ENCODE results near the gene TRIM10.
"Not testable (repeated sequence)": the region's sequence is repeated elsewhere in the genome, so short reads cannot be mapped to it uniquely, and the experiment has no call there.

Gene TRIM10

GRCh38 chr6:30171677-30172471, 10.9 kb upstream of the TRIM10 start:
- DNase-seq = no peak

- peak; percentile 47 for DNase-seq
These were observed 8.9 kb upstream of the TRIM10 start for GRCh38 chr6:30169658-30170614.

GRCh38 chr6:30168741-30169140, 7.7 kb upstream of the TRIM10 start:
- no peak for DNase-seq

- no peak for DNase-seq
These were observed 6.1 kb upstream of the TRIM10 start for GRCh38 chr6:30167101-30167500.

GRCh38 chr6:30165238-30165637, 4.2 kb upstream of the TRIM10 start:
- DNase-seq = not testable (repeated sequence)

- no peak for DNase-seq
These were observed 3.7 kb upstream of the TRIM10 start for GRCh38 chr6:30164714-30165113.

- DNase-seq = no peak
These were observed 3.1 kb upstream of the TRIM10 start for GRCh38 chr6:30163918-30164654.

GRCh38 chr6:30163090-30163917, 2.3 kb upstream of the TRIM10 start, which contains the start of gene TRIM15:
TSS of gene TRIM15 (plus strand) at chr6:30163546. CDS start at chr6:30163685, 139 bp downstream.
- DNase-seq = no peak

- DNase-seq = no peak
These were observed 1.5 kb upstream of the TRIM10 start for GRCh38 chr6:30162265-30163089.

GRCh38 chr6:30160008-30160784, 815 bp downstream of the TRIM10 start:
- DNase-seq = no peak

- DNase-seq = no peak
These were observed 2.5 kb downstream of the TRIM10 start for GRCh38 chr6:30158475-30159040.

GRCh38 chr6:30157999-30158398, 3.0 kb downstream of the TRIM10 start:
- DNase-seq = no peak

- no peak for DNase-seq
These were observed 3.4 kb downstream of the TRIM10 start for GRCh38 chr6:30157581-30157980.

- DNase-seq = no peak
These were observed 4.2 kb downstream of the TRIM10 start for GRCh38 chr6:30156774-30157173.

GRCh38 chr6:30156262-30156599, 4.8 kb downstream of the TRIM10 start:
- DNase-seq = no peak

GRCh38 chr6:30155520-30156261, 5.3 kb downstream of the TRIM10 start:
- no peak for DNase-seq

GRCh38 chr6:30154709-30155519, 6.1 kb downstream of the TRIM10 start:
- no peak for DNase-seq

GRCh38 chr6:30154061-30154460, 7.0 kb downstream of the TRIM10 start:
- DNase-seq = no peak

Measured in NCI-H1694 treated with DMSO at 0.1 percent for 48 hours (cell line).